HG02938 (cell line): ENCODE results near the gene PDZD7.
"Not testable (repeated sequence)": the region's sequence is repeated elsewhere in the genome, so short reads cannot be mapped to it uniquely, and the experiment has no call there.

Experiments used
- ATAC-seq: cut with Tn5 transposase; IDR thresholded peaks from one replicate; pipeline ENCODE4 v1.9.1; 2021; ENCODE audit warnings: mild to moderate bottlenecking, moderate library complexity; ENCODE audit not compliant: unreplicated experiment

Gene PDZD7

DNA sequence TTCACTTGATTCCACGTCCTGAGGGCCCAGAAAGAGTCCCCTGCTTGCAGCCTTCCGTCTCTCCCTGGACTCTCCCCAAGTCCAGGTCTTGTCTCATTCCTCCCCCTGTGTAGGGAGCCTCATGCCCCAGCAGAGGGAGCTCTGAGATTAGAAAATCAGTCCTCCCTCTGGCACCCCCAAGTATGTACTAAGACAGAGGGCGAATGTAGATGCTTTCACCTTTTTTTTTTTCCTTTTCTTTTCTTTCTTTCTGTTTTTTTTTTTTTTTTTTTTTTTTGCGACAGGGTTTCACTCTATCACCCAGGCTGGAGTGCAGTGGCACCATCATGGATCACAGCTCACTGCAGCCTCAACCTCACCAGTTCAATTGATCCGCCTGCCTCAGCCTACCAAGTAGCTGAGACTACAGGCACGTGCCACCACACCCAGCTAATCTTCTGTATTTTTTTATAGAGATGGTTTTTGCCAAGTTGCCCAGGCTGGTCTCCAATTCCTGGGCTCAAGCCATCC lies 10.4 kb upstream of the PDZD7 start:
- peak; percentile 60 for ATAC-seq

DNA sequence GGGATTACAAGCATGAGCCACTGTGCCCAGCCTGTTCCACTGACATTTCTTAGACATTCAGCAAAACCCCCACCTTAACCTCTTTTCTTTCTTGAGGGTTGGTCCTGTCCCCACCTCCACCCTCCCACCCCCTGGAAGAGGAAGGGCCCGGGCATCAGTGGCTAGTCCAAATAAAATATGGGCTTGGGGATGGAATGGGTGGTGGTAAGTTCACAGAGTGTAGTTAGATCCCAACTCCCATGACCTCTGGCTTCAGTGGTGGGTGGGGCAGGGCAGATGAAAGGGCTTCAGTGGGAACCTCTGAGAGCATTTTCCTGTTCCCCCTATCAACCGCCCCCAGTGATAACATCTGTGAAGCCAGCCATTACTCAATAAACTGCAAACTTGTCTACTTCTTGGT lies 9.9 kb upstream of the PDZD7 start:
- no peak for ATAC-seq

DNA sequence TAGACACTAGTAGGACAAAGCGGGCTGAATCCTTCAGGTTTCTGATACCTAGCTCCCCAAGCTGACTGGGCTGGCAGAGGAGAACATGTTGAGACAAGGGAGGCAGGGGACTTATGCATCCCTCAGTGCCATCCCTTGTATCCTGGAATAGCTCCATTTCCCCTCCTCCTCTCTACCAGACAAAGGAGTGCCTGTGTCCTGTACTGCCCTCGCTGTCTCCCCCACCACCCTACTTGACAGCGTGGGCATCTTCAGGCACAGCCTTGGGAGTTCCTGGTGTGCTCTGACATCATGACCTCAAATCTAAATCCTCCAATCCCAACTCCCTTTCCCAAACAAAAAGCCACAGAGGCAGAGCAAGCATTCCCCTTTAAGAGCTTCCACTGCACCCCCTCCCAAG lies 9.1 kb upstream of the PDZD7 start:
- no peak for ATAC-seq

GRCh38 chr10:101038484-101038883 lies 7.6 kb upstream of the PDZD7 start:
- ATAC-seq = no peak

GRCh38 chr10:101036726-101037125 lies 5.8 kb upstream of the PDZD7 start:
- no peak for ATAC-seq

DNA sequence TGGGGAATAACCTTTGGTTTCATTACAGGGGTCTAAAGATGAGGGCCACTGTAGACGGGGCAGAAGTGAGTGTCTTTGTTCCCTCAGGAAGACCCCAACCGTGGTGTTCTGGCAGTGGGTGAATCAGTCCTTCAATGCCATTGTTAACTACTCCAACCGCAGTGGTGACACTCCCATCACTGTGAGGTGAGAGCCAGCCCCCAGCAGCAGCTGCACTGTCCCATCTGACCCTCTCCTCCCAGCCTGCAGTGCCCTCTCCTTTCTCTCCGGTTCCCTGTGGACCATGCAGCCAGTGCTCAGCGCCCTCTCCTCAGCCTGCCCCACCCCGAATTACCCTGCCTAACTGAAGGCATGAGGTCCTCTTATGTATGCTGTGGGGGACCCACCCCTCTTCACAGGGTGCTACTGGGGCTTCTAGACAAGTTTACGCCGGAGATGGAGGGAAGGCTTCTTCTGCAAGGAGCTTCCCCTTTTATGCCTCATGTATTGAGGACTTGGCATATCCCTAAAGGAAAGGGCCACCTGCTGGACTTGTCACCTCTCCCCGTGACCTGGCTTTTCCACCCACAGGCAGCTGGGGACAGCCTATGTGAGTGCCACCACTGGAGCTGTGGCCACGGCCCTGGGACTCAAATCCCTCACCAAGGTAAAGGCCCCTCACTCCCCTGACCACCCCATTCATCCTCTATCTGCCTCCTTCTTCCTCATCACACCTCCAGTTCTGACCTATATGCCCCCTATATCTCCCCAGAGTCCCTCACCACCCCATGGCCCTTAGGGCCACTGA lies 5.2 kb upstream of the PDZD7 start:
- no peak for ATAC-seq

DNA sequence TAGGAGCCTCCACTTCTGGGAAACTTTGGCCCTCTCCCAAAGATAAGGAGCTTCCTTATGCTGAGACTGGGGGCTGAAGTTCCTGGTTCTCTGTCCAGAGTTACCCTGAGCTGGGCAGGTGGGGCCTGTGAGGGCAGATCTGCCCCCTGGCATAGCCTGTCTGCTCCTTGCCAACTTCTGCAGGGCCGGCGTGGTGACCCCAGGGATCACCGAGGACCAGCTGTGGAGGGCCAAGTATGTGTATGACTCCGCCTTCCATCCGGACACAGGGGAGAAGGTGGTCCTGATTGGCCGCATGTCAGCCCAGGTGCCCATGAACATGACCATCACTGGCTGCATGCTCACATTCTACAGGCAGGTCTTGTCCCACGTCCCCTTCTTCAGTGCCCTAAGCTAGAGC lies 4.4 kb upstream of the PDZD7 start:
- no peak for ATAC-seq

GRCh38 chr10:101034404-101034803 lies 3.5 kb upstream of the PDZD7 start:
- not testable (repeated sequence) for ATAC-seq

GRCh38 chr10:101033276-101033675 lies 2.3 kb upstream of the PDZD7 start:
- ATAC-seq = no peak

DNA sequence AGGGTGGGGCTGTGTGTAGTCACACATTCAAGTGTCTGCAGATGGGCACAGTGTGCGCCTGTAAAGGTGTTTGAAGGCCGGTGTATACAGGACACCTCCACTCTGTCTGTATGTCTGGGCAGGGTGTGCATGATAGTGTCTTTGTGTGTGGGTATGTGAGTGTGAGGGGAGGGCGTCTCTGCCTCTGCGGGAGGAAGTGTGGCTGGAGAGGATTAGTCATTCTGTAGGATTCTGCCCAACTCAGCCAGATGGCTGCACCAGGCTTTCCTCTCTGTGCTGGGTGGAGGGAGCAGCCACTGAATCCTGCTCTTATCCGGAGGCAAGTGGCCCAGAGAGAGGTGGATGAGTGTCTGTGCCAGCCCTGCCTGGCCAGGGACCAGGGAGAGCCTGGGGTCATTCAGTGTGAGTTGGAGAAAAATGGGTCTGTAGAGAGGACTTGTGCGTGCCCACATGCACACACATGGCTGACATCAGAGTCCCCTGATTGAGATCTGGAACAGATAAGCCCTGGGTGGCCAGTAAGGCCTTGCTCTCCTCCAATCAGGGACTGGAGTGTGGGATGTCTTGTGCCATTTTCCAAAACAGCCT lies 1.8 kb upstream of the PDZD7 start:
- peak; percentile 22 for ATAC-seq

- ATAC-seq = peak; percentile 49
Observed at GRCh38 chr10:101031796-101032636, 1.1 kb upstream of the PDZD7 start.

GRCh38 chr10:101030496-101031127 lies 317 bp downstream of the PDZD7 start:
- ATAC-seq = no peak

DNA sequence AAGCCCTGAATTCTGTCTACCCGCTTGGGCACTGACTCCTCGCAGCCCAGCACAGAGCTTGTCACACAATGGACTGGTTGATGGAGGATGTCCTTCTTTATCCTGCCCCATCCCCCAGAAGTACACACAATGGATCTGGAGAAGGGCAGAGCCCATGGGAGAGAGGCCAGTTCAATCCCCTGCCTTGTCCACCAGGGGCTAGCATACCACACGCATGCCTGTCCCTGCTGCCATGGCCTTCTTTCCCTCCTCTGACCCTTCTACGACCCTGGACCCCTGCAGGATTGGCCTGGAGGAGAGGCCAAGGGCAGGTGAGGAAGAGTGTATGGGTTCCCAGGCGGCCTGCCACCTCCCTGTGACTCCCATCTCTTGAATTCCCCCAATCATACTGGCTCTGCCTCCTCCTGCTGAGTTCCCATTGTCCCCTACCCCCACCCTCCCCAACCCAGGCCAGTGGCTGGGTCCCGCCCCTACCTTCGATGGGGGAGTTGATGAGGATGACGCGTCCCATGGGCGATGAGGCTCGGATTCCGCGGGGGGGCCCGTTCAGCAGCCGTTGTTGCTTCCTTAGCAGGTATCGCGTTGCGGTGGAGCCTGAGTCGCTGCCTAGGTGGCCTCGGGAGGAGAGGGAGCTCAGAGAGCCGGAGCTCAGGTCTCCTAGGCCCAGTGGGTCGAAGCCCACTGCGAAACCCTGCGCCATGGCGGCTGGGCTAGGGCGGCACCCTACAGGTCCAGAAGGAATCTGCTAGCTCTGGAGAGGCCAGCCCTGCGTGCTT lies 1.2 kb downstream of the PDZD7 start:
- ATAC-seq = no peak

DNA sequence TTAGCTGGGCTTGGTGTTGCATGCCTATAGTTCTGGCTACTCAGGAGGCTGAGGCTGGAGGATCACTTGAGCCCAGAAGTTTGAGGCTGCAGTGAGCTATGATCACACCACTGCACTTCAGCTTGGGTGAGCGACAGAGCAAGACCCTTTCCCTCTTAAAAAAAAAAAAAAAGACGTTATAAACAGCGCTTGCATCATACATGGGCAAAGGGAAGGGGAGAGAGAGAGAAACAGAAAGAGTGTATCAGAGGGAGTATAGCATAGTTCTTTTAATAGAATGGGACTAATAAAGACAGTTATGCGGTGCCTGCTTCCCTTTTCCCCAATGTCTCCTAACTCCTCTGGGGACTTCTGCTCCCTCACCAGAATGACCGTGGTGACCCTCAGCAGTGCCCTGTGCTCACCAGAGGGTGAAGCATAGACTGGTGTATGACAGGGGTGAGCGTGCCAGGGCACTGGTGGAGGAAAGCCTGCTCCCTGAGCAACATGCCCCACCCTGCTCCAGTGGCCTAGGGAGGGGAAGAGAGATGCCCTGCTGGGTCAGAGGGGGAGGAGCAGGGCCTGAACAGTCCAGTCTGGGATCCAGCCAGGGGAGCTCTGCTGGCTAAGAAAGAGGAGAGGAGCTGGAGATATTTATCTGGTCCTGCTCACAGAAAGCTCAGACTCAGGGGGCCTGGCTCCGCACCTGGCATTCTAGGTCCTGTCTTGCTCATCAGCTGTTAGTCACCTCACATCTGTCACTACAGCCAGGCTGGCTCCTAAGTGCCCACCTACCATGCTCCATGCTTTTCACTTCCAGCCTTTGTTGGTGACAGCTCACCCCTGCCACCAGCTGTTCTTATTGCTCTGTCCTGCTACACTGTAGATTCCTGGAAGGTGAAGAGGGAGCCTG lies 2.2 kb downstream of the PDZD7 start:
- ATAC-seq = no peak

GRCh38 chr10:101027106-101027720 lies 3.7 kb downstream of the PDZD7 start:
- ATAC-seq = no peak

GRCh38 chr10:101022967-101023705 lies 7.8 kb downstream of the PDZD7 start:
- ATAC-seq = no peak

DNA sequence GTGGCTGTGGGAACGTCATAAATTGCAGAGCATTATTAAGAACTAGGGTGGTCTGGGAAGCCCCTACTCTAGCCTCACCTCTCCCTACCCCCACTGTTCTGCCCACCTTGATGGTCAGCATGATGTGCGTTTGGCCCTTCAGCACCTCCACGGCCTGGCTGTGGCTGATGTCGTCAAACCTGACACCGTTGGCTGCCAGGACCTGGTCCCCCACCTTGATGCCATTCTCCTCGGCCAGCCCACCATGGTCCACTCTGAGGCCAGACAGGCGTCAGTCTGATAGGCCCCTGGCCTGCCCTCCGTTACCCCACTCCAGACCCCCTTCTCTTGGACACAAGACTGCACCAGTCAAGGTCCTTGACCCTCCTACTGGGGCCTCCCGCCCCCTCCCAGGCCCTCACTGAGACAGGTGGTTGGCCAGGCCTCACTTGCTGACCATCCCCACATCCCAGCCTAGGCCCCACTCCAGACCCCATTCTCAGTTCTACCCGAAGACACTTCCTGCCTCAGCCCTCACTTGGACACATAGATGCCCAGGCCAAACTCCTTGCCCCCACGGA lies 9.2 kb downstream of the PDZD7 start:
- ATAC-seq = no peak

GRCh38 chr10:101021239-101021638 lies 9.7 kb downstream of the PDZD7 start:
- ATAC-seq = no peak
